B cell (primary cell): ENCODE measurements around the gene IPO5. TPM values are rescaled to one million over a fixed set of nuclear protein-coding genes. Genes with fewer than 3 reads are reported as not detected.

Experiments
- ATAC-seq: fragments of 200-7000 bp; cut with Tn5 transposase; one replicate; pipeline ENCODE4 v1.10.0; 2021; ENCODE audit warnings: low read depth, mild to moderate bottlenecking, moderate number of reproducible peaks, moderate library complexity
- CTCF ChIA-PET: fragments of 350-600 bp; sonication (Branson Sonifier 250); formaldehyde crosslinking; loops from one replicate; lab custom pipeline; 2021; ENCODE audit warnings: antibody characterized with exemption, inconsistent platforms; lab: Charles Lee
- POLR2A ChIA-PET: fragments of 350-600 bp; sonication (Branson Sonifier 250); formaldehyde crosslinking; loops from one replicate; lab custom pipeline; 2021; ENCODE audit warnings: antibody characterized with exemption; lab: Charles Lee
- DNase-seq: peaks from one replicate; pipeline ENCODE4 v3.0.0; 2013
- H2AFZ ChIP-seq: 2 replicates; pipeline ENCODE4 v1.6.1; 2012; ENCODE audit warnings: mild to moderate bottlenecking, low read depth, low read length; ENCODE audit not compliant: insufficient read depth, poor library complexity, severe bottlenecking
- H3K27ac ChIP-seq, 2 donors: 1 replicate in 1 of 2; 2 replicates in 1 of 2; pipeline ENCODE4 v1.5.1; 2012 to 2013; ENCODE audit warnings: low read length in 2 of 2, mild to moderate bottlenecking in 2 of 2, moderate library complexity in 1 of 2
- H3K27me3 ChIP-seq, 4 experiments: fragments of 200-600 bp in 1 of 4; sonication (generic) in 1 of 4; replicated peaks in 1 of 4; 1 replicate in 2 of 4; 2 replicates in 2 of 4; pipeline versions ENCODE4 v1.6.1 to v1.7.0; 2013 to 2016; ENCODE audit warnings: low read length in 3 of 4, mild to moderate bottlenecking in 2 of 4, mixed read lengths in 1 of 4, moderate library complexity in 1 of 4; ENCODE audit not compliant: insufficient read depth in 4 of 4, control insufficient read depth in 3 of 4; ENCODE audit errors: control extremely low read depth in 1 of 4
- H3K36me3 ChIP-seq, 2 experiments: replicated peaks in 1 of 2; 1 replicate in 1 of 2; 2 replicates in 1 of 2; pipeline versions ENCODE4 v1.6.1 to v1.7.1; 2013; ENCODE audit warnings: low read length in 1 of 2; ENCODE audit not compliant: insufficient read depth in 2 of 2, control insufficient read depth in 1 of 2; ENCODE audit errors: control extremely low read depth in 1 of 2, extremely low read depth in 1 of 2
- H3K4me1 ChIP-seq, 2 donors: fragments of 200-600 bp in 1 of 2; sonication (generic) in 1 of 2; 1 replicate in 1 of 2; 2 replicates in 1 of 2; pipeline versions ENCODE4 v1.5.1 to v1.6.1; 2013 to 2017; ENCODE audit warnings: low read length in 2 of 2; ENCODE audit not compliant: control insufficient read depth in 2 of 2, insufficient read depth in 2 of 2
- H3K4me2 ChIP-seq: replicated peaks from 2 replicates; pipeline ENCODE3; 2012; ENCODE audit warnings: mild to moderate bottlenecking, low read depth, low read length; ENCODE audit not compliant: poor library complexity, severe bottlenecking
- H3K4me3 ChIP-seq, 5 experiments: fragments of 200-600 bp in 1 of 5; sonication (generic) in 1 of 5; 1 replicate in 3 of 5; 2 replicates in 2 of 5; pipeline versions ENCODE4 v1.5.1 to v1.7.0; 2011 to 2016; ENCODE audit warnings: low read length in 4 of 5, mild to moderate bottlenecking in 4 of 5, low read depth in 2 of 5, control low read depth in 1 of 5, moderate library complexity in 1 of 5; ENCODE audit not compliant: insufficient read depth in 1 of 5; ENCODE audit errors: control extremely low read depth in 1 of 5, extremely low read depth in 1 of 5
- H3K79me2 ChIP-seq: fragments of 200-600 bp; sonication (generic); one replicate; pipeline ENCODE4 v1.6.0; 2016; ENCODE audit warnings: low read length; ENCODE audit not compliant: control insufficient read depth, insufficient read depth
- H3K9ac ChIP-seq: fragments of 200-600 bp; sonication (generic); 2 replicates; pipeline ENCODE4 v1.6.1; 2017; ENCODE audit warnings: mild to moderate bottlenecking, low read length, moderate library complexity
- H3K9me3 ChIP-seq, 3 donors: one replicate each; pipeline versions ENCODE4 v1.6.1 to v1.7.1; 2013; ENCODE audit warnings: low read length in 2 of 3; ENCODE audit not compliant: control insufficient read depth in 2 of 3, insufficient read depth in 1 of 3; ENCODE audit errors: control extremely low read depth in 1 of 3
- H4K20me1 ChIP-seq: 2 replicates; pipeline ENCODE4 v1.6.0; 2012; ENCODE audit warnings: mild to moderate bottlenecking, low read length; ENCODE audit not compliant: insufficient read depth, control insufficient read depth, poor library complexity, severe bottlenecking
- H3K27ac Mint-ChIP-seq: one replicate; pipeline ENCODE4 v1.8.0; 2021; ENCODE audit warnings: mixed read lengths
- H3K27me3 Mint-ChIP-seq: one replicate; pipeline ENCODE4 v1.8.0; 2021; ENCODE audit warnings: mixed read lengths
- H3K4me1 Mint-ChIP-seq: one replicate; pipeline ENCODE4 v1.8.0; 2021; ENCODE audit warnings: mixed read lengths
- H3K4me3 Mint-ChIP-seq: one replicate; pipeline ENCODE4 v1.8.0; 2021; ENCODE audit warnings: mixed read lengths
- H3K9me3 Mint-ChIP-seq: one replicate; pipeline ENCODE4 v1.8.0; 2022; ENCODE audit warnings: mixed read lengths; ENCODE audit not compliant: insufficient read depth
- CTCF ChIP-seq: fragments of 200-600 bp; IDR thresholded peaks from one replicate; pipeline ENCODE4 v1.8.0; 2022; ENCODE audit warnings: antibody characterized with exemption, mild to moderate bottlenecking
- EZH2 ChIP-seq: IDR thresholded peaks from 2 replicates; pipeline ENCODE4 v1.6.1; 2012; ENCODE audit warnings: borderline replicate concordance, low read depth, mild to moderate bottlenecking, moderate library complexity, low read length; ENCODE audit not compliant: insufficient read depth, poor library complexity, severe bottlenecking
- WGBS: methylation state at CpG from one replicate; pipeline ENCODE4 v1.1.5; 2013; ENCODE audit warnings: missing lambda C conversion rate; ENCODE audit not compliant: insufficient coverage; 5-methylcytosine and 5-hydroxymethylcytosine counted together
- intact Hi-C: fragments of 100-400 bp; cut with micrococcal nuclease; formaldehyde crosslinking; loops from one replicate; pipeline ENCODE4 v1.10.0; 2022
- polyA plus RNA-seq: library from polyadenylated mRNA; depleted of rRNA; stranded (reverse); fragments of >200 nt; gene quantifications from 2 replicates; pipeline ENCODE4 v1.2.3, GENCODE V29; 2012
- total RNA-seq, 2 donors: library from RNA; stranded (reverse); fragments of 120-200 nt in 1 of 2; gene quantifications; 1 replicate in 1 of 2; 2 replicates in 1 of 2; pipeline versions ENCODE4 v1.2.3 to v1.2.4, GENCODE V29; 2013 to 2022

The IPO5 gene
- total and polyA plus RNA-seq, 2 donors (not counting 1 experiment from before 2014, with no cell fraction given): 25.9 to 76.4 TPM

- Mint-ChIP-seq H3K9me3 (no peaks in the 10 kb centered on the region), H3K27ac (no peak overlapping the region), H3K4me3 (no peak overlapping the region), H3K4me1 (no peaks in the 10 kb centered on the region), H3K27me3 (peaks cover 23% of the 10 kb centered on the region)
- ATAC-seq (no peak), DNase-seq (no peak)
- intact Hi-C loops: no loop called here
- Histone ChIP-seq H3K4me1 (no peaks in the 10 kb centered on the region), H4K20me1 (no peaks in the 10 kb centered on the region), H3K27ac (no peak overlapping the region), H2AFZ (no peak overlapping the region), H3K9ac (no peak overlapping the region), H3K27me3 (peaks cover 0 to 6% (median 1%) of the 10 kb centered on the region in 4 experiments), H3K4me3 (no peak overlapping the region), H3K4me2 (no peak overlapping the region), H3K79me2 (no peaks in the 10 kb centered on the region), H3K9me3 (no peaks in the 10 kb centered on the region), H3K36me3 (no peaks in the 10 kb centered on the region)
- no peak for TF ChIP-seq CTCF
- no peak for TF ChIP-seq EZH2
- POLR2A ChIA-PET: no interaction called here
- CTCF ChIA-PET: no interaction called here
Measured at GRCh38 chr13:97967226-97967625, 13.8 kb downstream of the IPO5 start.

GRCh38 chr13:97967948-97968347, 14.5 kb downstream of the IPO5 start:
- WGBS: no CpG with 5 or more reads among the region's 3 CpGs
- no peaks in the 10 kb centered on the region for H3K36me3 ChIP-seq
- no peaks in the 10 kb centered on the region for H4K20me1 ChIP-seq
- TF ChIP-seq CTCF (no peak), EZH2 (no peak)
- Mint-ChIP-seq H3K27me3 (peaks cover 26% of the 10 kb centered on the region), H3K4me1 (no peaks in the 10 kb centered on the region), H3K9me3 (no peaks in the 10 kb centered on the region), H3K27ac (no peak overlapping the region), H3K4me3 (no peak overlapping the region)
- ATAC-seq (no peak), DNase-seq (no peak)
- no peak overlapping the region for H3K27ac ChIP-seq
- H3K4me2 ChIP-seq: no peak overlapping the region
- POLR2A ChIA-PET: no interaction called here
- peaks cover 0 to 6% (median 1%) of the 10 kb centered on the region in 4 experiments for H3K27me3 ChIP-seq
- no peaks in the 10 kb centered on the region for H3K4me1 ChIP-seq
- H2AFZ ChIP-seq: no peak overlapping the region
- no peak overlapping the region for H3K4me3 ChIP-seq
- no peaks in the 10 kb centered on the region for H3K79me2 ChIP-seq
- H3K9me3 ChIP-seq: no peaks in the 10 kb centered on the region
- intact Hi-C loops: no loop called here
- CTCF ChIA-PET: no interaction called here
- H3K9ac ChIP-seq: no peak overlapping the region
